ENCODE data around the gene DLG2.

The DLG2 gene

DNA sequence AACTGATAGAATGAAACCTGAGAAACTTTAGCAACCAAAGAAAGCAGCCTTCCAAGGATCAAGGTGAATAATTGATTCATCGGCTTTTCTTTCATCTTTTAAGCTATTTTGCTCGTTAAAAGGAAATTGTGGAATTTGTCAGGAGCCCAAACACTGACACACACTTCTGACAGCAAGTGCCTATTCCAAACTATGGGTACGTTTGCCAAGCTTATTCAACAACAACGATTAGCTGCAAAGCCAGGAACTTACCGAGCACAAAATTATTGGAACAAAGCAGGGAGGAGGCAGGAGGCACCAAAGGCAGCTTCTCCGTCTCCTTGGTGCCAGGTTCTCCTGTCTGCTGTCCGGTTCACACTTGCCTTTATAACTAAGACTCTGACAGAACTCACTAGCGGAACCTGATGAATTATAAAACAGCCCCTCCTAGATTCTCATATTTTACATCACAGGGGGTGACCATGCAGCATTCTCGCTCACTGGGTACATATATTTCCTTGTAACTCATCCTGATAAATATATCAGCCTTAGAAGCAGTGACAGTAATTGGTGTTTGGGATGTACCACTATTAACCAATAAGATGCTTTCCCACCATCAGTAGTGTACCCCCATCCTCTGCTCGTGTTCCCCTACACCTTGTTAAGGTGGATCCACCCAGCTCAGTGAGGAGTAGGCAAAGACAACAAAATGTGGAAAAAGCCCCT, 1945.1 kb downstream of the DLG2 start:
- no peak for DNase-seq (ENCODE audit: low read depth)

DNA sequence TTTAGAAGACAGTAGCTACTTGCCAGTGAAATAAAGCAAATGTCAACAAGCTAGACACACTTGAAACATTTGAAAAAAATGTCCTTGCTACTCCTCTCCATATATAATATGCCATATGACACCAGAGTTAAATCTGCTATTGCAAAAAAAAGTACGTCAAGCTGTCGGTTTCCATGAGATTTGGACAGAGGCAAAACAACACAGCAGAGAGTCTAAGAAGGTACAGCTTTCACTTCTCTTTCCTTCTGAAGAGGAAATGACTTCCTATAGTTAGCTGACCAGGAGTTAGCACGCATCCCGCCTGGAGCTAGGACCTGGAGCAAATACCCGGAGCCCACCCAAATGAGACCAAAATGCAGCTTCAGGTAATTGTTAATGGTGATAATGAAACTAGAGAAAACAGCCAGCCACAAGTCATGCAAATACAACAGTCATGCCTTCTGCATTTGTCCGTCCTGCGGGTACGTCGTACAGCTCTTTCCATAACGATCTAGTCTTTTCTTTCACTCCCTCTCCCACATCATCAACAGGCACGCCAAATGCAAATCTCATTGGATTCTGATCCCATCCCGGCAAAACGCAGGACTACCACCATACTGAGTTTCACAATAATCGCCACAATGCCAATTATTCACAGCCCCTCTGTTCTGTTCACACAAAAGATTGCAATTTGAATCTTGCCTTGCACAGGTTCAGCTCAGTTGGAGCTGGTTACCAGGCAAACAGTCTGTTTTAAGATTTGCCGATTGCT, 1945.9 kb downstream of the DLG2 start:
- DNase-seq (ENCODE audit: low read depth): no peak

DNA sequence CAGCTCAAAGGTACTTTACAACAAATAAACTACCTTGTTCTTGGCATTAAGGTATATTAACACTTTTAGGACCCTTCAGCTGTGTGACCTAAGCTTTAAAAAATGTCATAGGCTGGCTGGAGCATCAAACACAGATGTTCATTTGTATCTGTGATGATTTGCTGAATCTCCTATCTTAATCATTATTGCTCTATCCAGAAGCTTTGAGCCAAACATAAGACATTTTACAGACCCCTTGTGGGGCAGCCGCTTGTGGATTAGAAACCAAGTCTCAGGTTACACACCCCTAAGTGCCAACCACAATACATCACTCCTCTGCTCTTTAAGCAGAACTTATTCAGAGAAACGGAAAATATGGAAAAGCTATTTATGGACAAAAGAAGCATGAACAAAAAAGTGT, 1946.8 kb downstream of the DLG2 start:
- DNase-seq (ENCODE audit: low read depth): no peak

DNA sequence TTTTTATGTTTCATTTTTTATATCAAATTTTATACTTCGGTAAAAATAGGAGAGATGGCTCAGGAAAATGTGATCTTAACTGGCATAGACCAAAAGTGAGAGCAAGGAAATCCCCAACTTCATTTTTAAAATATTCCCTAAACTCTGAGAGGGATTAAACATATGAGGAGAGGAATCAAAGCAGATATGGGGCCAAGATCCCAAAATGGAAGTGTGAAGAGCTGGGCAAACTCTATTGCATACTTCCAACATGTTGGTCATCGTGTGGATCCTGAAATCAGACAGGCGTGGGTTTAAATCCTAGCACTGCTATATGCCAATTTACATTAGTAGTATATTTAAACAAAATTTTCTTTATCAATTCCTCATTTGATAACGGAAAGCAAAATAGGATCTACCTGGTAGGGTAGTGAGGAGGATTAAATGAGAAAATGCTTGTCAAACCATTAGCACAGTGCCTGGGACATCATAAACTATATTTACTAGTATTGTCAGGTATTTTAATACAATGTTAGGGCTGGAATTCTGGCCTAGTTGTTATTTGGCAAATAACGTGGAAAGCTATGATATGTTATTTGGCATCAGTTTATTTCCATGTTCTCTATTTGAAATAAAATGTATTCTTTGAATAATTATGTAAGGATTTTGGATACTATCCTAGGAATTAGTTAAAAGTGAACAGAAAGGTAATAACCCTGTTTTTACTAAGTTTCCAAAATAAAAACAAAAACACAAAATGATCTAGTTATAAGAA, 1948.1 kb downstream of the DLG2 start:
- DNase-seq (ENCODE audit: low read depth): no peak

DNA sequence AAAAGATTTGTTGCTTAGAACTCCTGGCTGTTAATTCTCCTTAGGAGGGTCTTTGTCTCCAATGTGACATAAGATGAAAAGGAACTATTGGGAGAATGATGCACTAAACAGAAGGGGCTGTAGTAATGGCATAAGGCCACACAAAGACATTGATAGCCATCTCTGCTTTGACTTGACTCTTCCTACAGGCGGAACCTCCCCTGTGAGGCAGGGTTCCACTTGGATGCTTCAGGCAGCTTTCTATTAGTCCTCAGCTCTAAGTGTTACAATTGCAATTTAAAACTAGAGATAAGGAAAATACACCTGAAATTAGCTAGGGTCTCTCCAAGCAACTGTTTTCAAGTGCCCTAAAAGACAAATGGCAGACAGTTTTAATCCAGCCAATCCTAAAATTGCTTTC, 1949.4 kb downstream of the DLG2 start:
- DNase-seq (ENCODE audit: low read depth): no peak

DNA sequence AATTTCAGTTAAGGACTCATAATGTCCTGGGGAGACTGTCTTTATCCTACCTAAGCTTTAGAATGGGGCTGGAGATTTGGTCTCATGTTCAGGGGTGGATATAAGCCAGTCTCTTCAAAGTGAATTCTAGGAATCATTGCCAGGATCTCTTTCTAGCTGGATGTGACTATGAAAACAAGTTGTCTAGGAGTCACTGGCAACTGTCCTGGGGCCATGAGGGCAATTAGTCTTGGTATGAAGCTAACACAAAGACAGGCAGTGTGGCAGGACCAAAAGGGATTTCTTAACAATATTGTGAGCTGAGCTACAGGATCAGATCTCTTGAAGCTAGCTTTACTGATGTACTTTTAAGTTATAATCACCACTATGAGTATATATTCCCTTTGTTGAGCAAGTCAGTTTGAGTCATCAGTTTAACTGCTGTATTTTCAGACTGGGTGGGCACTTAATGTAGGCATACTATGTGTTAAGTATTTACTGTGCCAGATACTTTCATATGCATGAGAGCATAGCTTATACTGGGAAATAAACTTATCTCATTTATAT, 1951.0 kb downstream of the DLG2 start:
- DNase-seq (ENCODE audit: low read depth): no peak

DNA sequence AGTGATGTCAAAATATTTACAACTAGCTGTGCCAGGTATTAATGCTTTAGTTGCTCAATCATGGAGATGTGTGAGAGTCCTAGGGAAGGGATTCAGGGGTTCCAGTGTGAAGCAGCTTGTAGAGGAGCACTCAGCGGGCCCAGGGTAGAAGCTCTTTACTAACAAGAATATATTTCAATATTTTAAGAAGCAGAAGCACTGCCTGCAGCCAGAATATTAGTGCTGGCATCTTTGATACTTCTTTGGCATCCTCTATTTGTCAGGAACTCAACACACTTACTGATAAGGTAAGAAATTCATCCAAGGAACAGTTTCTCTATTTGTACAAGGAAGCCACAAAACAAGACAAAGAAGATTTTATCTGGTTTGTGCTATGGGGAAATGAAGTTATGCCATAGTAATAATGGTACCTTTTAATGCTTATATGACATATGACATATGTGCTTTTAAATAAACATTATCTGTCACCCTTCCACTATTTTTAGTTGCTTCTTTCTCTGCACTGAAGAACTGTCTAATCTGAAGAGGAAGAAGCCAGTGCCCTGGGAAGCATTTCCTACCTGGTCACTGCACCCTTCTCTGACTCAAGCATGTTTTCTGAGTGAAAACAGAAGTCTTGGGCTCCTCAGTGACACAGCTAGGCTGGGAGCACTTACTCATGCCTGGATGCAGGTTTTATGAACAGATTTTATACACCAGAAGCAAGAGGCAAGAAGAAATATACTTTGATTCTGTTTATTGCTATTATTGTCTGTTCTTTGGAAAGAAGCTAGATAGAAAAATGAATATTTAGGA, 1952.8 kb downstream of the DLG2 start:
- no peak for DNase-seq (ENCODE audit: low read depth)

DNA sequence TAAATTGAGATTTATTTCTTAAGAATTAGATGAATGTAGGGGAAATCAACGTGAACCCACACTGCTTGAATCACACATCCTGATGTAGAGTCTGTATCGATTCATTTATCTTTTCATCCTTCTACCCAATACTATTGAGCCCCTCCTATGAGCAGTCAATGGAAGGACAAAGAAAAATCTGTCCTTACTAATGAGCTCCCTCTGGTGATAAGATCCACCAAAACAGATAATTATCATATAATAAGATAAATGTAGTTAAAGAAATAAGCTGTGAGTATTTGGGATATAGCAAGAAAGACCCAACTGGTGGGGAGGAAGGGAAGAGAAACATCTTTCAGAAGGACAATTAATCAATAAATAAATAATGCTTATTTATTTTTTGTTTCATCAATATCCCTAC, 1955.9 kb downstream of the DLG2 start:
- DNase-seq (ENCODE audit: low read depth): no peak

DNA sequence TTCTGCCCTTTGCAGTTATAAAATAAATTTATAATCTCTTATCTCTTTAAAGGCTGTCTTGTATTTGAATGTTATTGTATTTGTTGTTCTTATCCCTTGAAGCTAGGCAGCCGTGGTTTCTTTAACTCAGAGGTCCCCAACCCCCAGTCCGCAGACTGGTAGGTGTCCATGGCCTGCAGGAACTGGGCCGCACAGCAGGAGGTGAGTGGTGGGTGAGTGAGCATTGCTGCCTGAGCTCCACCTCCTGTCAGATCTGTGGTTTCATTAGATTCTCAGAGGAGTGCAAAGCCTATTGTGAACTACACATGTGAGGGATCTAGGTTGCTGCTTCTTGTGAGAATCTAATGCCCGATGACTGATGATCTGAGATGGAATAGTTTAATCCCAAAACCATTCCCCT, 1961.0 kb downstream of the DLG2 start:
- no peak for DNase-seq (ENCODE audit: low read depth)

DNA sequence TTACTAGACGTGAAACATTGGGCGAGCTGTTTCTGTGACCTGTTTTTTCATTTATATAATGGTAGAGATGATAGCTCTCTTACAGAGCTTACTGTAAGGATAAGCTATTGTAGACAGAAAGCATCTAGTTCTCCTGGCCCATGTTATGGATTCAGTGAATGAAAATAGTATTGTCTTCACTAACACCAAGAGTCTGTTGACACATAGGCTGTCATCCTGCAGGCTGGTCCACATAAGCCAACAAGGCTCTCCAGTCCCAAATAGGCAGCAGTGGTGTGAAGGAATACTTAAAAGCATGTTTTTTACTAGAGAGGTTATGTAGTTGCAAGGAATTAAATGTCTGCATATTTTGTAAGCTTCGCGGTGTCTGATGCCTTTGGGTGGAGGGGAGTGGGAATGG, 1963.2 kb downstream of the DLG2 start:
- DNase-seq (ENCODE audit: low read depth): no peak

DNA sequence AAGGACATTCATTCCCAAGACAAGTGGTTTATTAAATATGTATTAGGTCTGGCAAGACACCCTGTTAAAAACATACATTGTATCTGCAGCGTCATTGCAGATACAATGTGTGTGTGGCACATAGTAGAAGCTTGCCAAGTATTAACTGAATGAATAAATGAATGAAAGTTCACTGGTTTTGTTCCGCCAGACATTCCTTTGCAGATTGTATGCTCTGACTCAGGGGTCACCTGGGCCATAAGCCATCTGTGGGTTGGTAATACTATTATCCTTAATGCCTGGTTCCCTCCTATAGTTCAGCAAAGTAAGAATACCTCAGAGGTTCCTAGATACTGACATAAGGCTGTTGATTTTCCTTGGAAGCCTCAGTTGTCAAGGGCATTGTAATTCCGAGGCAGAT, 1963.7 kb downstream of the DLG2 start:
- DNase-seq (ENCODE audit: low read depth): no peak

DNA sequence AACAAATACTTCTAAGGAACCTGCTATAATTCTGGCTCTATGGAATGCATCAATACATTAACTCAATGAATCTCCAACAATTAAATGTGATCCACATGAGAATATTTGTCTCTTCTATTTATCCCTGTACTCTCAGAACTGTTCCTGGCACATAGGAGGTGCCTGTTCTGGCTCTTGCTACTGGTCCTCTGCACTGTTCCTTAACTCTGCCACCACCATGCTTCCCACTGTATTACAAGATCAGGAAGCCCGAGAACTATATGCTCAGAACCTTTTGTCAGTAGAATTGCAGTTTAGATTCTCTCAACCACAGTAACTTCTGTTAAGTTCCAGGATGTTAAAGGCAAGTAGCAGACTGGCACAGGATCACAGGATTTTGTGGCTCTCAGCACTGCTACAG, 1964.7 kb downstream of the DLG2 start:
- DNase-seq (ENCODE audit: low read depth): no peak

DNA sequence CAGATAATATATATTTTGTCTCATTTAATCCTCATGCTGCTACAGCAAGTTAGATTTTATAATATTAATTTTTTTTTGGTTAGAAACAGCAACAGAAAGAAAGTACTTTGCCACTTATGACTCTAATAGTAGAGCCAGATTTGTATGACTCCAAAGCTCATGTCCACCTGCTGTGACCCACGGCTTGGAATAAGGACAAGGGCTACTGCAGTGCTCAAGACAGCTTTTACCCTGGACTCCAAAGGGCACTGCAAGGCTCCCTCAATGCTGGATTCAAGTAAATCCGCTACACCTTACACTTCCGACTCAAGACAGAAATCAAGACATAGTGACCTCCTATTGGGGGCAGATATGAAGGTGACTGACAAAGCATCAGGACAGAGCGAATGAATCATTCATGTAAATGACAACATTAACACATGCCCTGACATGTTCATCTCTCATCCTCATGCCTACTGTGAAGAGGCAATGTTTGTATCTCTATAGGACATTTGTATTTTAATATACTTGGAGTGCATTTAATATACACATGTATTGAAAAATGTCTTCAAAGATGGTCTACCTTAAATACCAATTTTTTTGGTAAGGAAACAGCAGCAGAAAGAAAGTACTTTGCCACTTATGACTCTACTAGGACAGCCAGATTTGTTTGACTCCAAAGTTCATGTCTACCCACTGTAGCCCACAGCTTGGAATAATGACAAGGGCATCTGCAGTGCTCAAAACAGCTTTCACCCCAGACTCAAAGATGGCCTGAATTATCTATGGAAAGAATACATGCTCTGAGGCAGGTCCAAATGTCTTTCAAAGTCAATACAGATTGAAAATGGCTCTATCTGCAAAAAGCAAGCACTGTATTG, 1965.4 kb downstream of the DLG2 start:
- DNase-seq (ENCODE audit: low read depth): no peak

DNA sequence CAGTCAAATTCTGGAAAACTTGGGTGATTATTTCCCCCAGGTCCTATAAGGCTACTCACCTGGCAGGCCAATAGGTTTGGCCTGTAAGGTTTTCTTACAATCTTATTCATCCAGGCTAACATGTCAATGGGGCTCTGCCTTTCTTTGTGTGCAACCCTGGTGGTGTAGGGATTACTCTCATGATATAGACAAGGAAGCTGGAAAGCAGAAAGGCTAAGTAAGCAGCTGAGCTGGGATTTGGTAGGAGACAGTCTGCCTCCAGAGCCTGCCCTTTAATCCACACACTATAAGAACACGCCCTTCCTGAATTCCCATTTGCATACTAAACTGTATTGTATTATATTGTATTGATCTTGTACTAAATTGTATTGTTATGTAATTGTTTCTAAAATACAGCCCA, 1967.7 kb downstream of the DLG2 start:
- DNase-seq (ENCODE audit: low read depth): no peak

DNA sequence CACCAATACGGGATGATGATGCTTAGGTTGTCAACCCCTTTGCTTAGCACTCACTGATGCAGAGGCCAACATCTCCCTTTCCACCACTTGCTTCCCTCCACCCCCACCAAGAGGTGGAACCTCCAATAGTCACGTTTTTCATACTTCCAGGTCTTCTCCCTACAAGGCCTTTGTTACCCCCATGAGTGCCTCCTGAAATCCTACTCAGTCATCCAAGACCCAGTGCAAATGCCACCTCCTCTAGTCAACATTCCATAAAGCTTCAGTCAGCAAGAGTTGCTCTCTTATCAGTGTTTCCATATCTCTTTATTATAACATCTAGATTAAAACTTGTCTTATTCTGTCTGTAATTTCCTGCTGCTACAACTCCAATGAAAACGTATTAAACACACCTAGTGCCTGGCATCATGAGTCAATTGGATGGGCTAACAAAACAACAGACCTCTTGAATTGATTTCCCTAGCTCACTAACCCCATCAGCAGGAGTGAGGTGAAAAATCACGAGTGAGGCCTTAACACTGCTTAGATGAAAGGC, 1970.3 kb downstream of the DLG2 start:
- DNase-seq (ENCODE audit: low read depth): no peak

DNA sequence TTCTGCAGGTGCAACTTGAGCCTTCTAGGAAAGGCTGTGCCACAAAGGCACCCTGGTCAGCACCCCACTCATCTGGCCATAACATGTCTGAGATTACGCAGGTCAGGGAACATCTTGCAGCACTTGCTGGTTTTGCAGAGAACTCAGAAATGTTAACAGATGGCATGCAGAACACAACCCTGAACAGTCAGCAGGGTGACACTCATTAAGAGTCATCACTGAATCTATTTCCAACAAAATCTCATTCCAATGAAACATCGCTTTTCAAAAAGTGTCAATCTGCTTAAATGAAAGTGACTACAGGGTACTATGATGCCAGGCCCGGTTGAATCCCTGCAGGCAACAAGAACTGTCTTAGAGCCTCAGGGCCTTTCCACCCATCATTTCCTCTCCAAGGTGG, 1971.2 kb downstream of the DLG2 start:
- no peak for DNase-seq (ENCODE audit: low read depth)

DNA sequence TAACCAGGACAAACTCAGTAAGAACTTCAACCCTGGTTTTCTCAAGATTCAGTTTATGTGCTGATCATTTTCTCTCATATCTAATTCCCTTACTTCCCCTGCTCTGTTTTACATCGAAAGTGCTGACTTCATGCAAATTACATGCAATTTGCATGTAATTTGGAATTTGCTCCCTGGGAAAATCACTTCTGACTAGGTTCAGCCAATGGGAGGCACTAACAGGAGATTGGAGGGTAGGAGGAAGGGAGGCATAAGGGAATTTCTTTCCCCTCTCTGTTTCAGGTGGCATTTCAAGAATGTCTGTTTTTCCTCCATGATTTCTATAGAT, 1977.7 kb downstream of the DLG2 start:
- no peak for DNase-seq (ENCODE audit: low read depth)

DNA sequence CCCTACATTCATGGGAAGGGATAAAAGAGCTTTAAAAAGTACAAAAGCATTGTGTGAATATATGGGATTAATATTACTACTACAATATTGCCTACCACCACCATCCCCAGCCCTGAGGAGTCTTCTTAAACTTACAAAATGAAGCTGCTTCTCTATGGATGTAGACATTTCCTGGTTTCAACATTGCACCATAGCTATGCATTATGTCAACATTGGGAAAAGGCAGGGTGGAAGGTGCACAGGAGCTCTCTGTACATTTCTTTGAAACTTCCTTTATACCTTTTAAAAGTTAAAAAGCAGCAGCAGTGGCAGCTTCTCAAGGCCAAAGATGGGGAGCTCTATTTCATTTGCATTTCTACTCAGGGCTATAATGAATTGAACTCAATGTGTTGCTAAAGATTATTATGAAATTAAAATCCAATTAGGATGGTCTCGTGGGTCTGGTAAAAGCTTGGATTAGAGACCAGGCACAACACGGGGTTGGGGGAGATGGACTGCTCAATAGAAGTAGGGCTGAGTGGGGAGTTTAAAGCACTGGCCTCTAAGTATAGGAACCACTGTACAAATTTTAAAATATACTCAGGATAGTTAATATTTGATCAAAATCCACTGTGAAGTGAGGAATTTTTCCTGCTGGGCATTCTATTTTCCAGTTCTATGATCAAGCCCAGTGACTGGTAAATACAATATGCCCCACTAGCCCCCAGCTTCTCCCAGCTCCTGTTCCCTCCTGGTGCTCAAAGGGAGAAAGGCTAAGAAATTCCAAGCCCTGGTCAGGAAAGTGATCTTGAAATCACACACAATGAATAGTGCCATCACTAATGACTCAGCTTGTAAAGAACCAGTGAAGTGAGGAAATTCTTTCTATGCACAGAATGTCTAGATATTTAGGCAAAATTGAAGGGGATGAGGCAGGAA, 1978.3 kb downstream of the DLG2 start:
- no peak for DNase-seq (ENCODE audit: low read depth)

DNA sequence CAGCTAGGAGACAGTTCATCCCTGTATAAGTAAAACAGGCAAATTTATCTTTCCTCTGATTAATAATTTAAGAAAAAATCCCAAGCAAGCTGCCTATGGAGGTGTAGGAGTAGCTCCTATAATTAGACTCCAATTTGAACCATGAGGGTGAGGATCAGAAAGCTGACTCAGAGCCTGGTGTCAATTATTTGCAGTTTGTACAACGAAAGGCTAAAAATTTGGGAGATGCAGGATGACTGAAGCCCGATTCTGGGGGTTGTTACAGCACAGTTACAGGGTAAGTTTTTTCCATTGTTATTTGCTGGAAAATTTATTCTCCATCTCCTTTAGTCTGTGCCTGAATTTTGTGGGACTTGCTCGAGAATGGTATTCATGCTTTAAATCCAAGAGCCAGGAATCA, 1981.6 kb downstream of the DLG2 start:
- DNase-seq (ENCODE audit: low read depth): no peak

DNA sequence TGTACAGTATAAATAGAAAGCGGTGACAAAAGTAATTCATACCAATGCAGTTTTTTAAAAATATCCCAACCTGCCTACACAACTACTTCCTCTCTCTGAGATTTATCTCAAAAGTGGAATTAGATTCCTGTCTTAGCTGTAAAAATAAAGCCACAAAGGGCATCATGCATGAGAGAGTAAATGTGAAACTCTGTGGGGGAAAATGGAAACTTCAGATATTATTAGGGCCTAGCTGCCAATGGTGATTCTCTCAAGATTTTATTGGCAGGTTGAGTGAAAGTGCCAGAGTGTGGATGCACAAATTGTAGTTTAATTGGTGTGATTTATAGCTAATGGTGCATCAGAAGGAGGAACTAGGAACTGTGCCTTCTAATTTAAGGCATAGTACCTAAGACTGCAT, 1984.0 kb downstream of the DLG2 start:
- DNase-seq (ENCODE audit: low read depth): no peak

Data from T follicular helper cell (primary cell).